Stimulated activated CD8-positive, alpha-beta memory T cell treated with anti-CD3 and anti-CD28 coated beads, Interleukin-7, amount 100 ng/mL, for 1 hour (primary cell): ENCODE data around the gene DIPK2B.

Experiments
- DNase-seq, 2 donors: peaks; one replicate each; pipeline ENCODE4 v3.0.0-alpha.2; 2020; ENCODE audit warnings: low read depth in 2 of 2

DIPK2B gene

DNA sequence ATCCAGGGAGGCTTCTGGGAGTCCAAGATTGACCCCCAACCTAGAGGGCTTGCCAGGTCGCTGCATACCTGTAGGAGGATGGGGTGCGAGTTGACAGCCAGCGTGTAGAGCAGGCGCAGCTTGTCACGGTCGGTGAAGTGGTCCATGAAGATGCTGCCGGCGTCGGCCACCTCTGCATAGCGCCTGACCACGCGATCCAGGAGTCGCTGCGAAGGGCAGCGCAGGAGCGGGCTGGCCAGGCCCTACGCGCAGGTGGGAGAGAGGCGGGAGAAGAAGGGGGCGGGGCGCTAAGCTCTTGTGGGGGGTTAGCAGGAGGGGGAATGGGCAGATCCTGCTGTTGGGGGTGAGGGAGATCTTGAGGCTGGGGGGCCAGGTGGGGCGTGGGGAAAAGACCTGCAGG is 43.0 kb downstream of the DIPK2B start:
- no peak for DNase-seq

DNA sequence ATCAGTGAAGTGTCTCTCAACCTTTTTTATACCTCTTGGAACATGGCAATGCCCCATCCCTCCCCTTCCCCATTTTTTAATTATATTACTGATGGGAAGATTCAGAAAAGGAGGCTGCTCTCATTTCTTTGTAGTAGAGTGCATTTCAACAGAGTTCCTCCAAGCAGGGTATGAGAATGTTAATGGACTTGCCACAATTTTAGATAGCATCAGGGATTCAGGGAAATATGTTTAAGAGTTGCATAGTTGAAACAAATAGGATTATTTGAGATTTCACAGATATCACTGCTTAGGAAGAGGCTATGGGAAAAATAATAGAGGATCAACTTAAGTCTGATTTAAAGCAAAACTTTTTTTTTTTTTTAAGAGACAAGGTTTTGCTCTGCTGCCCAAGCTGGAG is 46.2 kb downstream of the DIPK2B start:
- no peak for DNase-seq

DNA sequence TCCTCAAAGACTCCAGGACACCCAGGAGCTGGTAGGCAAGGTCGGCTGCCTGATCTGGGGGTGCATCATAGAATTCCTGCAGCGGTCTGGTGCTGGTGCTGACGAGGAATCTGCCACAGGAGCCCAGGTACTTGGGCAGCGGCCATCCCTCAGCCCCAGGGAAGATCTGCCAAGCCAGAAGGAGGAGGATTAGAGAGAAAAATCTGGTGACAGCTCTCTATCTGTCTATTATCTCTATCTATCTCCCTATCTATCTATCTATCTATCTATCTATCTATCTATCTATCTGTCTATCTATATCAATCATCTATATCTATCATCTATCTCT is 46.7 kb downstream of the DIPK2B start:
- no peak for DNase-seq
